T-helper 2 cell treated with Interferon-gamma antibody and Interleukin-4, amounts not matched to agents 5 μg/mL and 100 μg/mL, for 36 hours (primary cell): Measurements from ENCODE around the gene TMEM255B.

Source experiments
- DNase-seq: peaks from one replicate; pipeline ENCODE4 v3.0.0; 2021; ENCODE audit warnings: low spot score
- H3K27ac Mint-ChIP-seq: one replicate; pipeline ENCODE4 v1.8.0; 2021; ENCODE audit warnings: mild to moderate bottlenecking, mixed read lengths
- H3K27me3 Mint-ChIP-seq: one replicate; pipeline ENCODE4 v1.8.0; 2021; ENCODE audit warnings: low read depth, mixed read lengths
- H3K36me3 Mint-ChIP-seq: one replicate; pipeline ENCODE4 v1.8.0; 2021; ENCODE audit warnings: low read depth, mixed read lengths
- H3K4me1 Mint-ChIP-seq: one replicate; pipeline ENCODE4 v1.8.0; 2021; ENCODE audit warnings: low read depth, mixed read lengths
- H3K4me3 Mint-ChIP-seq: one replicate; pipeline ENCODE4 v1.8.0; 2022; ENCODE audit warnings: mild to moderate bottlenecking, moderate library complexity, mixed read lengths
- H3K9me3 Mint-ChIP-seq: one replicate; pipeline ENCODE4 v1.8.0; 2021; ENCODE audit warnings: mixed read lengths

The TMEM255B gene

GRCh38 chr13:113775451-113776145 lies 16.6 kb downstream of the TMEM255B start:
- H3K4me1 Mint-ChIP-seq = peaks cover 8% of the 10 kb centered on the region
- H3K9me3 Mint-ChIP-seq = peaks cover 11% of the 10 kb centered on the region
- DNase-seq = no peak
- no peaks in the 10 kb centered on the region for H3K36me3 Mint-ChIP-seq
- H3K4me3 Mint-ChIP-seq = no peak overlapping the region
- no peak overlapping the region for H3K27ac Mint-ChIP-seq
- peaks cover 10% of the 10 kb centered on the region for H3K27me3 Mint-ChIP-seq

GRCh38 chr13:113776231-113777125 lies 17.5 kb downstream of the TMEM255B start:
- Mint-ChIP-seq H3K4me1 (peaks cover 8% of the 10 kb centered on the region), H3K4me3 (no peak overlapping the region), H3K27ac (no peak overlapping the region), H3K9me3 (peaks cover 11% of the 10 kb centered on the region), H3K36me3 (no peaks in the 10 kb centered on the region), H3K27me3 (peaks cover 13% of the 10 kb centered on the region)
- no peak for DNase-seq

DNA sequence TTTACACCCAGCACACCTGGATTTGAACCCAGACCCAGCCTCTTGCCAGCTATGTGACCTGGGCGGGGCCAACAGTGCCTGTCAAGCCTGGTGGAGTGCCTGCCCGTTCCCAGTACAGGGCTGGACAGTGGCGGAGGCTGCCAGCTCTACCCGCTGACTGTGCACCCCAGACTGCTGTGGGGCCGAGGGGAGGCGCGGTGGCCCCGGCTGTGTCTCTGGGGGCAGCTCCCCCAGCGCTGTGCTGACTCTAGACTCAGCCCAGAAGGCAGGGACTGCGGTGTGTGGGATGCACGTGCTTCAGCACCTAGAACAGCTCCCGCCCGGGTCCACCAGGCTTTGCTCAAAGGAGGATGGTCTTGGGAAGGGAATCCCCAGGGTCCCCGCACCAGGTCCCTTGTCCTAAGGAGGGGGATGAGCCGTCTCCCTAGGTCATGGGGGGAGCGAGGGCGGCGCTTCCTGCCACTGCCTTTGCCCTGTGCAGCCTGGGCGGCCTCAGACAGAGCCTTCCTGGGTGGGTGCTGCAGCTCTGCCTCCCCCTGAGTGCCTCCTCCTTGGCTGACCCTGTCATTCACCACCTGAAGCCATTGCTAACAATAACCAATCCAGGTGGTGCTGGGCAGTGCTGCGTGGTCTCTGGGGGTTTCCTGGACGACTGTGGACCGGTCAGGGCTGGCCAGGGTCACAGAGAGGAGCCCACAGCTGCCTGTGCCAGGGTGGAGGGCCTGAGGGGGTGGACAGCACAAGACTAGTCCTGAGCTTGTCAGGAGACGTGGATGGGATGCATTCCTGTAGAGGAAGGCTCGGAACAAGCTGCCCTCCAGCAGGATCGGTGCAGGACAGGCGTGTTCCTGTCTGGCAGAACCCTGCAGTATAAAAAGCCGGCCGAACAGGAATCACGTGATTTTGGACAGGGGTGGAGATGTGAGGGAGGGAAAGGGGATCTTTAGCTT lies 18.6 kb downstream of the TMEM255B start:
- no peak overlapping the region for H3K27ac Mint-ChIP-seq
- H3K4me3 Mint-ChIP-seq = no peak overlapping the region
- peaks cover 2% of the 10 kb centered on the region for H3K9me3 Mint-ChIP-seq
- H3K4me1 Mint-ChIP-seq = peaks cover 2% of the 10 kb centered on the region
- peaks cover 13% of the 10 kb centered on the region for H3K27me3 Mint-ChIP-seq
- DNase-seq = no peak
- H3K36me3 Mint-ChIP-seq = no peaks in the 10 kb centered on the region

- no peaks in the 10 kb centered on the region for H3K36me3 Mint-ChIP-seq
- no peaks in the 10 kb centered on the region for H3K4me1 Mint-ChIP-seq
- peaks cover 19% of the 10 kb centered on the region for H3K27me3 Mint-ChIP-seq
- no peak for DNase-seq
- no peak overlapping the region for H3K27ac Mint-ChIP-seq
- H3K4me3 Mint-ChIP-seq = no peak overlapping the region
- no peaks in the 10 kb centered on the region for H3K9me3 Mint-ChIP-seq
These were observed 22.5 kb downstream of the TMEM255B start for GRCh38 chr13:113781571-113781970.

DNA sequence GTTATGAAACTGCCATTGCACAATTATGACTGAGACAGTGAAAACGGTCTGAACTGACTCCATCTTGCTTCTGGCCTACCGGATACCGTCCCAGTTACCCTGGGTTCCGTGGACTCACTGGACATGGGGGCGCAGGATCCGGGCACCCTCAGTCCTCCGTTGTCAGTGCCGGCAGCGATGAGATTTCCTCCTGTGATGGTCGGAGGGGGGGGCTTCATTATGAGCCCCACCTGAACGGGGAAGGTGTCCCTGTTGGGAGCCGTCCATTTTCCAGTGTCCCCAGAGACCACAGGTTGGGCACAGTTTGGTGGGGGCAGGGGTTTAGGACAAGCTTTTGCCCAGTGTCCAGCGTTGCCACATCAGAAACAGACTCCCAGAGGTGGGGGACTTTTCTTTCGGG lies 23.4 kb downstream of the TMEM255B start:
- Mint-ChIP-seq H3K9me3 (no peaks in the 10 kb centered on the region), H3K4me1 (no peaks in the 10 kb centered on the region), H3K36me3 (no peaks in the 10 kb centered on the region), H3K27me3 (peaks cover 19% of the 10 kb centered on the region), H3K27ac (no peak overlapping the region), H3K4me3 (no peak overlapping the region)
- no peak for DNase-seq

- Mint-ChIP-seq H3K4me3 (no peak overlapping the region), H3K36me3 (no peaks in the 10 kb centered on the region), H3K27ac (no peak overlapping the region), H3K9me3 (no peaks in the 10 kb centered on the region), H3K27me3 (peaks cover 19% of the 10 kb centered on the region), H3K4me1 (no peaks in the 10 kb centered on the region)
- DNase-seq = no peak
These were observed 24.3 kb downstream of the TMEM255B start for GRCh38 chr13:113783200-113783881.

DNA sequence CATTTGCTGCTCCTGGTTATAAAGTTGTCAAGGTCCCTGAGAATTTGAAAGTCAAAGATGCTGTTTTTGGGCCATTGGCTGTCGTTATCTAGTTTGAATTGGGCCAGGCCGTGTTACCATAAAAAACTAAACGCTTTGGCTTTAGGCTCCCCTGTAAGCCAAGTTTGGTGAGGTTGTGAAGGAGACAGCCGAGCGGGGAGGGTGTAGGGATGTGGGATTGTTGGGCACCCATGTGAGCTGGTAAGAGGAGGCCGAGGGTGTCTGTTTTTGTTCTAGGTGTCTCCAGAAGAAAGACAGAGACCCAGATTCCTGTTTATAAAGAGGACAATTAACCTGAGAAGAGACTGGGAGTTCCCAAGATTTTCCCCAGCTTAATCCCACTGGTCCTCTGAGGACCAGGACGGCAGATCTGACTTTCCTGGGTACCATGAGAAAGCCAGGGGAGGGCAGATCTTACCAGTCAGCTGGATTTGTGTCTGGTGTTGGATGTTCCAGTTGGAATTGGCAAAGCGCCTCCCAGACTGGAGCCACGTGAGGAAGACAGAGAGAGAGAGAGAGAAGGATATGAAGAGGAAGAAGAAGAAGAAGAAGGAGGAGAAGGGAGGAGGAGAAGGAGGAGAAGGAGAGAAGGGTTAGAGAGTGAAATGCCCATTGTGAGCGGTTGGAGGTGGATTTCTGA lies 25.1 kb downstream of the TMEM255B start:
- DNase-seq = no peak

DNA sequence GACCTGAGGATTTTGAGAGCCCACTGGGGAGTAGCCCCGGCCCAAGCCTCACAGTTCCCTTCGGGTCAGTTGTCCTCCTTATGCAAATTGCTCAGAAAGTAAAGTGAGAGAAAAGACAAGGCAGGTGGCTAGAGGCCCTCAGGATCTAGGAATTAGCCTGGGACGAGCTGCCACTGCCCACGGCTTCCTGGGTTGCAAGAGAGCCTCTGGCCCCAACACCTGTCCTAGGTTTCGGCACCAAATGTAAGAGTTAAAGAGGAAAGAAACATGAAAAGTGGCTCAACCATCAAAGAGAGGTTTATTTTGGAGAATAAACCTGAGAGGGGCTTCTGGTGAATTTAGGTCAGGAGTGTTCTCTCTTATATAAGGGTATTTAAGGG lies 25.6 kb downstream of the TMEM255B start:
- no peaks in the 10 kb centered on the region for H3K4me1 Mint-ChIP-seq
- no peaks in the 10 kb centered on the region for H3K9me3 Mint-ChIP-seq
- no peak overlapping the region for H3K4me3 Mint-ChIP-seq
- peaks cover 13% of the 10 kb centered on the region for H3K27me3 Mint-ChIP-seq
- no peaks in the 10 kb centered on the region for H3K36me3 Mint-ChIP-seq
- no peak overlapping the region for H3K27ac Mint-ChIP-seq
- DNase-seq = no peak

More for the DNA sequence above, 25.1 kb downstream of the TMEM255B start:
- Mint-ChIP-seq H3K4me3 (no peak overlapping the region), H3K4me1 (no peaks in the 10 kb centered on the region), H3K9me3 (no peaks in the 10 kb centered on the region), H3K27me3 (peaks cover 16% of the 10 kb centered on the region), H3K36me3 (no peaks in the 10 kb centered on the region), H3K27ac (no peak overlapping the region)

- no peak for DNase-seq
- H3K27me3 Mint-ChIP-seq = peaks cover 12% of the 10 kb centered on the region
- H3K4me3 Mint-ChIP-seq = no peak overlapping the region
- H3K36me3 Mint-ChIP-seq = no peaks in the 10 kb centered on the region
- no peaks in the 10 kb centered on the region for H3K4me1 Mint-ChIP-seq
- no peaks in the 10 kb centered on the region for H3K9me3 Mint-ChIP-seq
- no peak overlapping the region for H3K27ac Mint-ChIP-seq
These were observed 26.3 kb downstream of the TMEM255B start for GRCh38 chr13:113785051-113786010.

GRCh38 chr13:113786262-113786841 lies 27.3 kb downstream of the TMEM255B start:
- no peaks in the 10 kb centered on the region for H3K36me3 Mint-ChIP-seq
- no peak for DNase-seq

GRCh38 chr13:113787694-113788093 lies 28.7 kb downstream of the TMEM255B start:
- no peak overlapping the region for H3K4me3 Mint-ChIP-seq
- H3K36me3 Mint-ChIP-seq = no peaks in the 10 kb centered on the region
- no peaks in the 10 kb centered on the region for H3K4me1 Mint-ChIP-seq
- H3K9me3 Mint-ChIP-seq = no peaks in the 10 kb centered on the region
- no peak overlapping the region for H3K27ac Mint-ChIP-seq
- H3K27me3 Mint-ChIP-seq = peaks cover 7% of the 10 kb centered on the region
- DNase-seq = no peak

More at GRCh38 chr13:113786262-113786841, 27.3 kb downstream of the TMEM255B start:
- peaks cover 7% of the 10 kb centered on the region for H3K27me3 Mint-ChIP-seq
- H3K27ac Mint-ChIP-seq = no peak overlapping the region
- H3K9me3 Mint-ChIP-seq = no peaks in the 10 kb centered on the region
- H3K4me1 Mint-ChIP-seq = no peaks in the 10 kb centered on the region
- no peak overlapping the region for H3K4me3 Mint-ChIP-seq
